ENCODE measurements around the gene KCNA10.

- TF ChIP-seq CTCF (IDR thresholded peaks at IDR 0.05; ENCODE audit: insufficient read depth, low read length): no peak
- no peak for TF ChIP-seq POLR2AphosphoS5 (IDR thresholded peaks at IDR 0.05; ENCODE audit: low read depth)
- no peak for TF ChIP-seq REST (IDR thresholded peaks at IDR 0.05; ENCODE audit: insufficient replicate concordance, low read depth)
- no peak for TF ChIP-seq SPI1 (IDR thresholded peaks at IDR 0.05; ENCODE audit: borderline replicate concordance, low read depth)
Observed at GRCh38 chr1:110490791-110491451, 28.1 kb downstream of the KCNA10 start.

Measured in HL-60 (cell line).